Measurements from ENCODE around the gene PGM2L1. TPM values are rescaled to one million over a fixed set of nuclear protein-coding genes. Genes with fewer than 3 reads are reported as not detected.

PGM2L1 gene
- total RNA-seq, 2 donors from 2014 or later = 3.6 to 4.3 TPM

- 97% methylated on average over 1 of the region's 1 CpG for WGBS
- H3K4me3 ChIP-seq = no peak overlapping the region
- intact Hi-C loops (cut with DNase I) = no loop called here
- H3K9me3 ChIP-seq = no peaks in the 10 kb centered on the region
- H3K36me3 ChIP-seq = no peaks in the 10 kb centered on the region
- TF ChIP-seq POLR2AphosphoS5 (IDR thresholded peaks at IDR 0.05) (no peak), CTCF (IDR thresholded peaks at IDR 0.05) (no peak)
- no peak overlapping the region for H3K27ac ChIP-seq
- DNase-seq (ENCODE audit: low spot score) = peak; percentile 31
- no peaks in the 10 kb centered on the region for H3K4me1 ChIP-seq (replicated peaks)
- no peaks in the 10 kb centered on the region for H3K27me3 ChIP-seq (replicated peaks; ENCODE audit: insufficient read depth)
These were observed 17.3 kb downstream of the PGM2L1 start for GRCh38 chr11:74380746-74381439.

GRCh38 chr11:74377689-74378088 lies 20.5 kb downstream of the PGM2L1 start:
- Histone ChIP-seq H3K27me3 (replicated peaks; ENCODE audit: insufficient read depth) (no peaks in the 10 kb centered on the region), H3K4me3 (no peak overlapping the region), H3K36me3 (no peaks in the 10 kb centered on the region), H3K9me3 (no peaks in the 10 kb centered on the region), H3K27ac (no peak overlapping the region), H3K4me1 (replicated peaks) (no peaks in the 10 kb centered on the region)
- 67% methylated on average over 3 of the region's 3 CpGs for WGBS
- no peak for TF ChIP-seq POLR2A (IDR thresholded peaks at IDR 0.05)
- TF ChIP-seq POLR2AphosphoS5 (IDR thresholded peaks at IDR 0.05) = no peak
- no peak for TF ChIP-seq CTCF (IDR thresholded peaks at IDR 0.05)
- no peak for DNase-seq (ENCODE audit: low spot score)
- intact Hi-C loops (cut with DNase I) = no loop called here

GRCh38 chr11:74373382-74373781 lies 24.9 kb downstream of the PGM2L1 start:
- intact Hi-C loops (cut with DNase I) = no loop called here

GRCh38 chr11:74371269-74372052 lies 26.8 kb downstream of the PGM2L1 start:
- 76% methylated on average over 3 of the region's 3 CpGs for WGBS
- no peak overlapping the region for H3K27ac ChIP-seq
- H3K36me3 ChIP-seq = no peaks in the 10 kb centered on the region
- intact Hi-C loops (cut with DNase I) = no loop called here
- H3K4me3 ChIP-seq = no peak overlapping the region
- H3K27me3 ChIP-seq (replicated peaks; ENCODE audit: insufficient read depth) = no peaks in the 10 kb centered on the region
- TF ChIP-seq POLR2A (IDR thresholded peaks at IDR 0.05) = no peak
- TF ChIP-seq CTCF (IDR thresholded peaks at IDR 0.05) = no peak
- TF ChIP-seq POLR2AphosphoS5 (IDR thresholded peaks at IDR 0.05) = no peak
- H3K4me1 ChIP-seq (replicated peaks) = no peaks in the 10 kb centered on the region
- DNase-seq (ENCODE audit: low spot score) = no peak
- H3K9me3 ChIP-seq = no peaks in the 10 kb centered on the region

More at GRCh38 chr11:74373382-74373781, 24.9 kb downstream of the PGM2L1 start:
- Histone ChIP-seq H3K36me3 (no peaks in the 10 kb centered on the region), H3K27ac (no peak overlapping the region), H3K27me3 (replicated peaks; ENCODE audit: insufficient read depth) (no peaks in the 10 kb centered on the region), H3K4me1 (replicated peaks) (no peaks in the 10 kb centered on the region), H3K9me3 (no peaks in the 10 kb centered on the region), H3K4me3 (no peak overlapping the region)
- TF ChIP-seq POLR2A (IDR thresholded peaks at IDR 0.05) (no peak), CTCF (IDR thresholded peaks at IDR 0.05) (no peak), POLR2AphosphoS5 (IDR thresholded peaks at IDR 0.05) (no peak)
- no peak for DNase-seq (ENCODE audit: low spot score)

Measured in prostate gland (tissue), 2 donors.